ENCODE measurements around the gene TUBGCP2. TPM values are rescaled to one million over a fixed set of nuclear protein-coding genes. Genes with fewer than 3 reads are reported as not detected.
A peak's percentile ranks its signal among the peaks of the same experiment; 100 is the strongest.

TUBGCP2 gene
- total and polyA plus RNA-seq, 9 of the 15 experiments (the other 6 are each of a cell fraction or from before 2014, with no cell fraction given), result 4.3 to 56.6 (median 28.4) TPM

DNA sequence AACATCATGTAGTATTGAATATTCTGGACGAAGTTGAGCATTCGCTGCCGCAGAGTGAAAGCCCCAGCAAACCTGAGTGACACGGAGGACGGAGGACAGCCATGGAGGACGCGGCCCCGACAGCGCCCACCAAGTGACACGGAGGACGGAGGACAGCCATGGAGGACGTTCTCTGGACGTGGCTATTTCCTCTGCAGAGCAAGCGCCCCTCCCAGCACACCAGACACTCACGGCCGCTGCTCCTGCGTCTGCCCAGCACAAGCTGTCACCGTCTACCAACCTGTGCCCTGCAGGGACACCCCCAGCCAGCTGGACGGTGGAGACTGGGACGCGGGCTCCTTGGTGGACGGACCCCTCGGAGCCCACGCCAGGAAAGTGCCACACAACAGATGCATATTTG is 24.7 kb downstream of the TUBGCP2 start (continued):
- no peak for TF ChIP-seq CCAR2 (IDR thresholded peaks at IDR 0.05; ENCODE audit: low read depth, low read length)
- TF ChIP-seq, protein P1, sequence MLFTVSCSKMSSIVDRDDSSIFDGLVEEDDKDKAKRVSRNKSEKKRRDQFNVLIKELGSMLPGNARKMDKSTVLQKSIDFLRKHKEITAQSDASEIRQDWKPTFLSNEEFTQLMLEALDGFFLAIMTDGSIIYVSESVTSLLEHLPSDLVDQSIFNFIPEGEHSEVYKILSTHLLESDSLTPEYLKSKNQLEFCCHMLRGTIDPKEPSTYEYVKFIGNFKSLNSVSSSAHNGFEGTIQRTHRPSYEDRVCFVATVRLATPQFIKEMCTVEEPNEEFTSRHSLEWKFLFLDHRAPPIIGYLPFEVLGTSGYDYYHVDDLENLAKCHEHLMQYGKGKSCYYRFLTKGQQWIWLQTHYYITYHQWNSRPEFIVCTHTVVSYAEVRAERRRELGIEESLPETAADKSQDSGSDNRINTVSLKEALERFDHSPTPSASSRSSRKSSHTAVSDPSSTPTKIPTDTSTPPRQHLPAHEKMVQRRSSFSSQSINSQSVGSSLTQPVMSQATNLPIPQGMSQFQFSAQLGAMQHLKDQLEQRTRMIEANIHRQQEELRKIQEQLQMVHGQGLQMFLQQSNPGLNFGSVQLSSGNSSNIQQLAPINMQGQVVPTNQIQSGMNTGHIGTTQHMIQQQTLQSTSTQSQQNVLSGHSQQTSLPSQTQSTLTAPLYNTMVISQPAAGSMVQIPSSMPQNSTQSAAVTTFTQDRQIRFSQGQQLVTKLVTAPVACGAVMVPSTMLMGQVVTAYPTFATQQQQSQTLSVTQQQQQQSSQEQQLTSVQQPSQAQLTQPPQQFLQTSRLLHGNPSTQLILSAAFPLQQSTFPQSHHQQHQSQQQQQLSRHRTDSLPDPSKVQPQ (CRISPR knock-in tag; IDR thresholded peaks at IDR 0.05; ENCODE audit: borderline replicate concordance), result no peak
- TF ChIP-seq, protein P2, sequence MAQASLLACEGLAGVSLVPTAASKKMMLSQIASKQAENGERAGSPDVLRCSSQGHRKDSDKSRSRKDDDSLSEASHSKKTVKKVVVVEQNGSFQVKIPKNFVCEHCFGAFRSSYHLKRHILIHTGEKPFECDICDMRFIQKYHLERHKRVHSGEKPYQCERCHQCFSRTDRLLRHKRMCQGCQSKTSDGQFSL (CRISPR knock-in tag; IDR thresholded peaks at IDR 0.05), result no peak
- TF ChIP-seq, protein P2 (tag; IDR thresholded peaks at IDR 0.05), result no peak

DNA sequence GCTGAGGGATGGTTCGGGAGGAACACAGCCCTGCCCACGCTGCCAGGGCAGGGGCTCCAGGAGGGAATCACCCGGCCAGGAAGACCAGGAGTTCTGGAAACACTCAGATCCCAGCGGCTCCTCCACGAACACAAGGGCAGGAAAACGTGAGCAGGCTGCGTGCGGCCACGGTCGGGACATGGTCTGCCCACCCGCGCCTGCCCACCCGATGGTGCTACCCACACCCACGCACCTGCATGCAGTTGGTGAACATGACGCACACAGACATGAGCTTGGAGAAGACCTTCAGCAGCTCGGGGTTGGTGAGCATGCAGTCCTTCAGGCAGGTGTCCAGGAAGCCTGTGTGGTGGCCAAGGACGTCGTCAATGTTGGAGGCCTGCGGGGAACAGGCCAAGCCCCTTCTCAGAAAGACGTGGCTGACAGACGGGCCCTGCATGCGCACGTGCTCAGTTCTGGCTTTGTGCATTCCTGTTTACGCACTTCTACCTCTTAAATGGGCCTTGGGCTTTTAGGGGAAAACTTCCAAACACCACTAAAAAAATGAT is 25.8 kb downstream of the TUBGCP2 start:
- Histone ChIP-seq H4K20me1 (replicated peaks; ENCODE audit: control insufficient read depth, insufficient read depth, low read length) (no peaks in the 10 kb centered on the region), H3K27me3 (ENCODE audit: control insufficient read depth in 2 of 2, insufficient read depth in 2 of 2, low read length in 2 of 2) (no peaks in the 10 kb centered on the region), H3K9me3 (replicated peaks; ENCODE audit: control insufficient read depth, insufficient read depth, low read depth, low read length) (no peaks in the 10 kb centered on the region), H3K27ac (ENCODE audit: extremely low read depth, low read depth, low read length) (no peak overlapping the region), H3K4me2 (ENCODE audit: insufficient read depth, low read length) (no peak overlapping the region), H3K9me1 (ENCODE audit: control insufficient read depth, insufficient read depth, low read length) (peaks cover 3% of the 10 kb centered on the region), H3K36me3 (ENCODE audit: control insufficient read depth, insufficient read depth, low read length) (peaks cover 63% of the 10 kb centered on the region; the same call in 2 of the 3 replicates), H3K4me1 (replicated peaks in 1 of 2; ENCODE audit: control insufficient read depth in 2 of 2, insufficient read depth in 2 of 2, low read length in 2 of 2) (peaks cover 15 to 31% of the 10 kb centered on the region in 2 experiments), H3K9ac (ENCODE audit: insufficient read depth in 1 of 2, low read depth in 2 of 2, low read length in 2 of 2) (no peak overlapping the region), H2AFZ (ENCODE audit: low read depth, low read length) (no peak overlapping the region), H3K79me2 (ENCODE audit: control insufficient read depth, insufficient read depth, low read length) (no peaks in the 10 kb centered on the region), H3K4me3 (no peak overlapping the region)
- DNase-seq (ENCODE audit: extremely low read depth in 1 of 4, low spot score in 3 of 4) (no peak), FAIRE-seq (no peak), ATAC-seq (no peak)
- ChIA-PET CTCF (ENCODE audit: low intra/inter-chr PET ratio) (no interaction called here), POLR2A (no interaction called here)
- intact Hi-C loops (cut with micrococcal nuclease), result no loop called here
- no TSS peak for BruUV-seq (replicated peaks)
- no peak for TF ChIP-seq RB1 (IDR thresholded peaks at IDR 0.05; ENCODE audit: low read depth)
- TF ChIP-seq, protein P3, sequence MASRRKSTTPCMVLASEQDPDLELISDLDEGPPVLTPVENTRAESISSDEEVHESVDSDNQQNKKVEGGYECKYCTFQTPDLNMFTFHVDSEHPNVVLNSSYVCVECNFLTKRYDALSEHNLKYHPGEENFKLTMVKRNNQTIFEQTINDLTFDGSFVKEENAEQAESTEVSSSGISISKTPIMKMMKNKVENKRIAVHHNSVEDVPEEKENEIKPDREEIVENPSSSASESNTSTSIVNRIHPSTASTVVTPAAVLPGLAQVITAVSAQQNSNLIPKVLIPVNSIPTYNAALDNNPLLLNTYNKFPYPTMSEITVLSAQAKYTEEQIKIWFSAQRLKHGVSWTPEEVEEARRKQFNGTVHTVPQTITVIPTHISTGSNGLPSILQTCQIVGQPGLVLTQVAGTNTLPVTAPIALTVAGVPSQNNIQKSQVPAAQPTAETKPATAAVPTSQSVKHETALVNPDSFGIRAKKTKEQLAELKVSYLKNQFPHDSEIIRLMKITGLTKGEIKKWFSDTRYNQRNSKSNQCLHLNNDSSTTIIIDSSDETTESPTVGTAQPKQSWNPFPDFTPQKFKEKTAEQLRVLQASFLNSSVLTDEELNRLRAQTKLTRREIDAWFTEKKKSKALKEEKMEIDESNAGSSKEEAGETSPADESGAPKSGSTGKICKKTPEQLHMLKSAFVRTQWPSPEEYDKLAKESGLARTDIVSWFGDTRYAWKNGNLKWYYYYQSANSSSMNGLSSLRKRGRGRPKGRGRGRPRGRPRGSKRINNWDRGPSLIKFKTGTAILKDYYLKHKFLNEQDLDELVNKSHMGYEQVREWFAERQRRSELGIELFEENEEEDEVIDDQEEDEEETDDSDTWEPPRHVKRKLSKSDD (conservative IDR thresholded peaks at IDR 0.05; ENCODE audit: low read length), result no peak
- peak; percentile 29; the same call in 1 of the 2 replicates for TF ChIP-seq POLR2G (IDR thresholded peaks at IDR 0.05; ENCODE audit: low read depth, low read length)
- TF ChIP-seq SMARCC2 (IDR thresholded peaks at IDR 0.05; ENCODE audit: low read depth), result no peak
- in situ Hi-C loops (cut with MboI), result no loop called here
- 89% methylated on average over 18 of the region's 24 CpGs for WGBS (ENCODE audit: insufficient coverage, low coverage, missing lambda C conversion rate)
